ENCODE results near the gene PCBP3.

DNA sequence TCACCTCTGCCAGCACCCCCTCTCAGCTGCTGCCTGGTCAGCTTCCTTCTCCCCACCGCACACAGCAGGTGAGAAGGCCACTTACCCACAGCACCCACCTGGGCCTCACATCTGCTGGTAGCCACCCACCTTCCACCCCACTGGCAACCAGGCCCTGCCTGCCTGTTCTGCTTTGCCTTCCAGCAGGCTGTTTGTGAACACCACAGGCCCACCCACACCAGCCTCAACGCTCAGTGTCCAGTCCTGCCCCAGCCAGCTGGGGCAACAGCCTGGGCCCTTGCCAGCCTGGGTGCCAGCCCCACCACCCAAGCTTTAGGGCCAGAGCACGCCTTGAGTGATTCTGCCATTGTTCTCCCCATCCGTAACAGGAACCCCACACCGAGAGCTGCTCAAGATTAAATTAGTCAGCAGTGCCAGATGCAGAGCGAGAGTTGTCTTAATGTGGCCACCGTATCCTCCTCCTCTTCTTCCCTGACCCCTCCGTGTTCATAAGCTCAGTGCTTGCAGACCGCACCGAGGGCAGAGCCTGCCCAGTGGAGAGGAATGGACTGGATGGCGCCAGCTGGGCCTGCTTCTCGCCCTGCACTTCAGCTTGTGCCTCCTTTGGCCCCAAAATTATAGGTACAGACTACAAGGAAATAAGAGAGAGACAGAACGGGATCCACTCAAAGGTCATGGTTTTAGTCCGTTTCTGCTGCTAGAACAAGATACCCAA lies 217.8 kb downstream of the PCBP3 start:
- no peak for TF ChIP-seq CTCF (IDR thresholded peaks at IDR 0.05)
- TF ChIP-seq POLR2AphosphoS5 (IDR thresholded peaks at IDR 0.05; ENCODE audit: low read depth, low read length) = no peak

All from Panc1 (cell line).